Central memory CD8-positive, alpha-beta T cell (primary cell): ENCODE data around the gene PRKCE.

ENCODE experiments used
- ATAC-seq: fragments of 150-1000 bp; cut with Tn5 transposase; replicated peaks from 2 replicates; pipeline ENCODE4 v1.10.0; 2022; ENCODE audit warnings: mild to moderate bottlenecking, moderate FRiP score, moderate number of reproducible peaks; ENCODE audit not compliant: poor library complexity, severe bottlenecking; ENCODE audit errors: extremely low read depth
- DNase-seq, 2 donors: peaks; one replicate each; pipeline ENCODE4 v3.0.0; 2021; ENCODE audit warnings: low spot score in 2 of 2
- H3K27ac Mint-ChIP-seq: one replicate; pipeline ENCODE4 v1.8.0; 2022; ENCODE audit warnings: low read depth, mild to moderate bottlenecking, moderate library complexity, mixed read lengths
- H3K27me3 Mint-ChIP-seq: one replicate; pipeline ENCODE4 v1.8.0; 2022; ENCODE audit warnings: mixed read lengths
- H3K36me3 Mint-ChIP-seq: one replicate; pipeline ENCODE4 v1.8.0; 2022; ENCODE audit warnings: mild to moderate bottlenecking, moderate library complexity, mixed read lengths; ENCODE audit not compliant: insufficient read depth
- H3K4me1 Mint-ChIP-seq: one replicate; pipeline ENCODE4 v1.8.0; 2022; ENCODE audit warnings: mixed read lengths
- H3K4me3 Mint-ChIP-seq: one replicate; pipeline ENCODE4 v1.8.0; 2022; ENCODE audit warnings: mild to moderate bottlenecking, moderate library complexity, mixed read lengths
- H3K9me3 Mint-ChIP-seq: one replicate; pipeline ENCODE4 v1.8.0; 2022; ENCODE audit warnings: mixed read lengths

The PRKCE gene

GRCh38 chr2:45950606-45951005, 299.1 kb downstream of the PRKCE start:
- H3K36me3 Mint-ChIP-seq, result no peaks in the 10 kb centered on the region

GRCh38 chr2:45951025-45951727, 299.7 kb downstream of the PRKCE start:
- no peak overlapping the region for H3K27ac Mint-ChIP-seq
- H3K9me3 Mint-ChIP-seq, result no peaks in the 10 kb centered on the region
- peak in 1 of 2 donors; percentile 10 for DNase-seq
- H3K27me3 Mint-ChIP-seq, result no peaks in the 10 kb centered on the region
- no peak overlapping the region for H3K4me3 Mint-ChIP-seq
- peaks cover 5% of the 10 kb centered on the region for H3K4me1 Mint-ChIP-seq
- H3K36me3 Mint-ChIP-seq, result peaks cover 1% of the 10 kb centered on the region
- ATAC-seq, result peak; percentile 78

More at GRCh38 chr2:45950606-45951005, 299.1 kb downstream of the PRKCE start:
- Mint-ChIP-seq H3K4me3 (no peak overlapping the region), H3K9me3 (no peaks in the 10 kb centered on the region), H3K27me3 (no peaks in the 10 kb centered on the region), H3K4me1 (peaks cover 5% of the 10 kb centered on the region), H3K27ac (no peak overlapping the region)
- ATAC-seq (no peak), DNase-seq (no peak)

- DNase-seq (no peak), ATAC-seq (no peak)
- H3K36me3 Mint-ChIP-seq, result peaks cover 1% of the 10 kb centered on the region
- no peak overlapping the region for H3K27ac Mint-ChIP-seq
- no peaks in the 10 kb centered on the region for H3K27me3 Mint-ChIP-seq
- H3K4me3 Mint-ChIP-seq, result no peak overlapping the region
- H3K4me1 Mint-ChIP-seq, result peaks cover 5% of the 10 kb centered on the region
- no peaks in the 10 kb centered on the region for H3K9me3 Mint-ChIP-seq
Measured at GRCh38 chr2:45952591-45952990, 301.1 kb downstream of the PRKCE start.

- Mint-ChIP-seq H3K36me3 (peaks cover 1% of the 10 kb centered on the region), H3K9me3 (no peaks in the 10 kb centered on the region), H3K4me1 (peaks cover 5% of the 10 kb centered on the region)
Measured at GRCh38 chr2:45953376-45954027, 302.0 kb downstream of the PRKCE start.

GRCh38 chr2:45954233-45954850, 302.9 kb downstream of the PRKCE start:
- H3K4me1 Mint-ChIP-seq, result peaks cover 5% of the 10 kb centered on the region
- ATAC-seq, result no peak
- peaks cover 1% of the 10 kb centered on the region for H3K36me3 Mint-ChIP-seq
- no peak overlapping the region for H3K4me3 Mint-ChIP-seq
- no peak for DNase-seq
- H3K27ac Mint-ChIP-seq, result no peak overlapping the region
- H3K27me3 Mint-ChIP-seq, result no peaks in the 10 kb centered on the region
- no peaks in the 10 kb centered on the region for H3K9me3 Mint-ChIP-seq

More at GRCh38 chr2:45953376-45954027, 302.0 kb downstream of the PRKCE start:
- DNase-seq (no peak), ATAC-seq (no peak)
- Mint-ChIP-seq H3K27ac (no peak overlapping the region), H3K4me3 (no peak overlapping the region), H3K27me3 (no peaks in the 10 kb centered on the region)

- Mint-ChIP-seq H3K9me3 (no peaks in the 10 kb centered on the region), H3K27me3 (no peaks in the 10 kb centered on the region), H3K4me1 (no peaks in the 10 kb centered on the region), H3K4me3 (no peak overlapping the region), H3K27ac (no peak overlapping the region), H3K36me3 (peaks cover 1% of the 10 kb centered on the region)
- ATAC-seq (no peak), DNase-seq (no peak)
Measured at GRCh38 chr2:45957533-45958227, 306.2 kb downstream of the PRKCE start.

- H3K9me3 Mint-ChIP-seq, result no peaks in the 10 kb centered on the region
- H3K27ac Mint-ChIP-seq, result no peak overlapping the region
- ATAC-seq (no peak), DNase-seq (no peak)
- no peak overlapping the region for H3K4me3 Mint-ChIP-seq
- peaks cover 16% of the 10 kb centered on the region for H3K4me1 Mint-ChIP-seq
- H3K36me3 Mint-ChIP-seq, result peaks cover 1% of the 10 kb centered on the region
- H3K27me3 Mint-ChIP-seq, result no peaks in the 10 kb centered on the region
Measured at GRCh38 chr2:45960057-45960863, 308.8 kb downstream of the PRKCE start.

GRCh38 chr2:45962177-45962921, 310.9 kb downstream of the PRKCE start:
- Mint-ChIP-seq H3K4me1 (peaks cover 16% of the 10 kb centered on the region), H3K4me3 (no peak overlapping the region), H3K9me3 (no peaks in the 10 kb centered on the region), H3K27me3 (no peaks in the 10 kb centered on the region), H3K36me3 (no peaks in the 10 kb centered on the region), H3K27ac (no peak overlapping the region)
- no peak for DNase-seq
- ATAC-seq, result no peak

GRCh38 chr2:45963816-45964215, 312.3 kb downstream of the PRKCE start:
- no peaks in the 10 kb centered on the region for H3K36me3 Mint-ChIP-seq
- peaks cover 16% of the 10 kb centered on the region for H3K4me1 Mint-ChIP-seq
- DNase-seq (no peak), ATAC-seq (no peak)
- H3K9me3 Mint-ChIP-seq, result no peaks in the 10 kb centered on the region
- no peaks in the 10 kb centered on the region for H3K27me3 Mint-ChIP-seq
- no peak overlapping the region for H3K4me3 Mint-ChIP-seq
- no peak overlapping the region for H3K27ac Mint-ChIP-seq

GRCh38 chr2:45964223-45964841, 312.9 kb downstream of the PRKCE start:
- ATAC-seq (no peak), DNase-seq (no peak)
- no peak overlapping the region for H3K4me3 Mint-ChIP-seq
- H3K9me3 Mint-ChIP-seq, result no peaks in the 10 kb centered on the region
- no peak overlapping the region for H3K27ac Mint-ChIP-seq
- H3K36me3 Mint-ChIP-seq, result no peaks in the 10 kb centered on the region
- H3K27me3 Mint-ChIP-seq, result no peaks in the 10 kb centered on the region
- H3K4me1 Mint-ChIP-seq, result peaks cover 16% of the 10 kb centered on the region

- peaks cover 16% of the 10 kb centered on the region for H3K4me1 Mint-ChIP-seq
- no peaks in the 10 kb centered on the region for H3K9me3 Mint-ChIP-seq
- H3K27ac Mint-ChIP-seq, result no peak overlapping the region
- ATAC-seq (no peak), DNase-seq (no peak)
- no peak overlapping the region for H3K4me3 Mint-ChIP-seq
- no peaks in the 10 kb centered on the region for H3K36me3 Mint-ChIP-seq
- no peaks in the 10 kb centered on the region for H3K27me3 Mint-ChIP-seq
Measured at GRCh38 chr2:45964906-45965305, 313.4 kb downstream of the PRKCE start.
